ENCODE measurements around the gene CEP295NL. TPM values are rescaled to one million over a fixed set of nuclear protein-coding genes. Genes with fewer than 3 reads are reported as not detected.
A peak's percentile ranks its signal among the peaks of the same experiment; 100 is the strongest.

The CEP295NL gene
- total RNA-seq, 1 experiment from 2014 or later: 0.66 TPM

DNA sequence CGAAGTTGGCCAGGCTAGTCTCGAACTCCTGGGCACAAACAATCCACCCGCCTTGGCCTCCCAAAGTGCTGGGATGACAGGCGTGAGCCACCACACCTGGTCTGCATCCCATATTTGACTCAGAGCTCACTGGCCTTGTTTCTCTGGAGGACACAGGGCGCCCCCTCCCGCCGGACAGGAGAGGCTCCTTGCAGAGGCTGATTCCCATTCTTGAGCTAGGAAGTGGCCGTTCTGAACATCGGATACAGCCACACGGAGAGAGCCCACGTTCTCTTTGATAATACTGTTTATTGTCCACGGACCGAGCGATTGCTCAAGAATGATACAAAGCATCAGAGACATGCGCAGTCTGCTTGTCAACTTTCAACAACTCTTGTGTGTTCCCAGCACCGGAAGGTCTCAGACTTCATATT lies 50.3 kb downstream of the CEP295NL start:
- Histone ChIP-seq H4K8ac (replicated peaks; ENCODE audit: insufficient read length, low read depth, low read length) (no peak overlapping the region), H4K20me1 (ENCODE audit: control insufficient read depth, insufficient read depth, insufficient read length) (no peaks in the 10 kb centered on the region), H3K79me1 (ENCODE audit: insufficient read depth, low read depth, low read length, poor library complexity, severe bottlenecking) (no peaks in the 10 kb centered on the region), H2BK5ac (ENCODE audit: insufficient read length, low read length) (no peak overlapping the region), H3K23ac (ENCODE audit: insufficient read length, low read depth, low read length) (no peak overlapping the region), H3K56ac (ENCODE audit: insufficient read length, low read depth, low read length) (no peak overlapping the region), H2AK5ac (ENCODE audit: insufficient read length, low read length) (no peak overlapping the region), H3K18ac (ENCODE audit: insufficient read length, low read depth, low read length) (no peak overlapping the region), H2BK120ac (ENCODE audit: low read depth, low read length, poor library complexity, severe bottlenecking) (no peak overlapping the region), H3K4me2 (ENCODE audit: insufficient read depth, insufficient read length, low read length) (no peak overlapping the region), H2BK20ac (ENCODE audit: low read depth, low read length, poor library complexity, severe bottlenecking) (no peak overlapping the region), H3K9ac (ENCODE audit: extremely low read depth, insufficient read length, low read length) (no peak overlapping the region), H3K4me1 (ENCODE audit: insufficient read depth, low read length) (no peaks in the 10 kb centered on the region), H3K14ac (ENCODE audit: insufficient read depth, low read length) (no peak overlapping the region), H2AFZ (ENCODE audit: low read length) (no peak overlapping the region), H3K27ac (ENCODE audit: insufficient read length, low read depth, low read length) (no peak overlapping the region), H3K4ac (ENCODE audit: low read depth, low read length) (no peak overlapping the region), H3K79me2 (ENCODE audit: insufficient read depth, low read length) (no peaks in the 10 kb centered on the region), H3T11ph (ENCODE audit: low read length) (no peak overlapping the region), H4K5ac (ENCODE audit: insufficient read length, low read depth, low read length) (no peak overlapping the region), H3K9me3 (ENCODE audit: control insufficient read depth, low read depth, low read length) (no peaks in the 10 kb centered on the region), H2BK12ac (ENCODE audit: insufficient read length, low read depth, low read length) (no peak overlapping the region), H3K23me2 (ENCODE audit: insufficient read length, low read depth, low read length, poor library complexity, severe bottlenecking) (no peaks in the 10 kb centered on the region), H4K91ac (ENCODE audit: insufficient read length, low read depth, low read length) (no peak overlapping the region), H2BK15ac (ENCODE audit: low read depth, low read length) (no peak overlapping the region), H3K27me3 (ENCODE audit: insufficient read depth, low read length) (no peaks in the 10 kb centered on the region)
- H3K4me1 Mint-ChIP-seq: no peaks in the 10 kb centered on the region
- WGBS (ENCODE audit: extremely low coverage, insufficient read length, low lambda C conversion rate): no CpG with 5 or more reads among the region's 16 CpGs
- H3K36me3 Mint-ChIP-seq (ENCODE audit: insufficient read depth in 1 of 3, low read depth in 3 of 3): peaks cover 0 to 16% (median 0%) of the 10 kb centered on the region in 3 experiments; a peak in 3 of 7 replicates
- peak overlapping the region in 1 of 3 experiments; percentile 1; a peak in 1 of 7 replicates for H3K27ac Mint-ChIP-seq
- TF ChIP-seq, protein P1, sequence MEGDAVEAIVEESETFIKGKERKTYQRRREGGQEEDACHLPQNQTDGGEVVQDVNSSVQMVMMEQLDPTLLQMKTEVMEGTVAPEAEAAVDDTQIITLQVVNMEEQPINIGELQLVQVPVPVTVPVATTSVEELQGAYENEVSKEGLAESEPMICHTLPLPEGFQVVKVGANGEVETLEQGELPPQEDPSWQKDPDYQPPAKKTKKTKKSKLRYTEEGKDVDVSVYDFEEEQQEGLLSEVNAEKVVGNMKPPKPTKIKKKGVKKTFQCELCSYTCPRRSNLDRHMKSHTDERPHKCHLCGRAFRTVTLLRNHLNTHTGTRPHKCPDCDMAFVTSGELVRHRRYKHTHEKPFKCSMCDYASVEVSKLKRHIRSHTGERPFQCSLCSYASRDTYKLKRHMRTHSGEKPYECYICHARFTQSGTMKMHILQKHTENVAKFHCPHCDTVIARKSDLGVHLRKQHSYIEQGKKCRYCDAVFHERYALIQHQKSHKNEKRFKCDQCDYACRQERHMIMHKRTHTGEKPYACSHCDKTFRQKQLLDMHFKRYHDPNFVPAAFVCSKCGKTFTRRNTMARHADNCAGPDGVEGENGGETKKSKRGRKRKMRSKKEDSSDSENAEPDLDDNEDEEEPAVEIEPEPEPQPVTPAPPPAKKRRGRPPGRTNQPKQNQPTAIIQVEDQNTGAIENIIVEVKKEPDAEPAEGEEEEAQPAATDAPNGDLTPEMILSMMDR (conservative IDR thresholded peaks at IDR 0.05): peak; percentile 50; the same call in 2 of the 3 replicates
- no peaks in the 10 kb centered on the region for H3K9me3 Mint-ChIP-seq
- H3K4me3 Mint-ChIP-seq: no peak overlapping the region
- H3K27me3 Mint-ChIP-seq (ENCODE audit: low read depth): no peaks in the 10 kb centered on the region
- peak; percentile 73 for DNase-seq

Data from H9 (cell line).